Endodermal cell (in vitro differentiated cells): ENCODE measurements around the gene EHHADH. TPM values are rescaled to one million over a fixed set of nuclear protein-coding genes. Genes with fewer than 3 reads are reported as not detected.

Source experiments
- DNase-seq: peaks from one replicate; pipeline ENCODE4 v3.0.0-alpha.2; 2017
- H3K27ac ChIP-seq: 2 replicates; pipeline ENCODE4 v1.5.1; 2013; ENCODE audit warnings: mild to moderate bottlenecking, low read depth, low read length, moderate library complexity
- H3K27me3 ChIP-seq: 2 replicates; pipeline ENCODE4 v1.6.1; 2013; ENCODE audit warnings: mild to moderate bottlenecking, low read length, moderate library complexity; ENCODE audit not compliant: insufficient read depth, control insufficient read depth, poor library complexity, severe bottlenecking
- H3K36me3 ChIP-seq: 2 replicates; pipeline ENCODE4 v1.7.0; 2013; ENCODE audit warnings: mild to moderate bottlenecking, low read length, moderate library complexity; ENCODE audit not compliant: control insufficient read depth, insufficient read depth
- H3K4me1 ChIP-seq: one replicate; pipeline ENCODE4 v1.7.0; 2013; ENCODE audit warnings: low read length; ENCODE audit not compliant: control insufficient read depth, insufficient read depth
- H3K4me3 ChIP-seq: 2 replicates; pipeline ENCODE4 v1.5.1; 2013; ENCODE audit warnings: mild to moderate bottlenecking, low read length, moderate library complexity
- H3K9ac ChIP-seq: 2 replicates; pipeline ENCODE4 v1.6.1; 2013; ENCODE audit warnings: mild to moderate bottlenecking, low read length, moderate library complexity; ENCODE audit not compliant: poor library complexity, severe bottlenecking; ENCODE audit errors: extremely low read depth
- H3K9me3 ChIP-seq: 2 replicates; pipeline ENCODE4 v1.6.1; 2013; ENCODE audit warnings: mild to moderate bottlenecking, low read length, moderate library complexity; ENCODE audit not compliant: control insufficient read depth
- H3K27ac Mint-ChIP-seq: 2 replicates; pipeline ENCODE4 v1.8.0; 2020; ENCODE audit warnings: mixed read lengths
- H3K27me3 Mint-ChIP-seq: 2 replicates; pipeline ENCODE4 v1.8.0; 2021; ENCODE audit warnings: mild to moderate bottlenecking, mixed read lengths; ENCODE audit not compliant: insufficient read depth
- H3K36me3 Mint-ChIP-seq: 2 replicates; pipeline ENCODE4 v1.8.0; 2020; ENCODE audit warnings: low read depth, mixed read lengths
- H3K4me1 Mint-ChIP-seq: 2 replicates; pipeline ENCODE4 v1.8.0; 2020; ENCODE audit warnings: mixed read lengths
- H3K4me3 Mint-ChIP-seq: 2 replicates; pipeline ENCODE4 v1.8.0; 2020; ENCODE audit warnings: mild to moderate bottlenecking, moderate library complexity, mixed read lengths
- H3K9me3 Mint-ChIP-seq: 2 replicates; pipeline ENCODE4 v1.8.0; 2020; ENCODE audit warnings: mild to moderate bottlenecking, mixed read lengths
- WGBS, 2 experiments: methylation state at CpG; one replicate each; pipeline versions ENCODE4 v1.1.5 to v1.1.7; 2013; ENCODE audit warnings: missing lambda C conversion rate in 2 of 2, mixed read lengths in 1 of 2; ENCODE audit not compliant: insufficient coverage in 1 of 2, insufficient read length in 1 of 2; 5-methylcytosine and 5-hydroxymethylcytosine counted together
- total RNA-seq, 2 donors: library from RNA; stranded (reverse); fragmentation: NEBNext Ultra II Directional in 1 of 2; extraction: Animal tissue kit (Norgen Biotek cat#: 25700) in 1 of 2; gene quantifications; 2 replicates in 1 of 2; 3 replicates in 1 of 2; pipeline ENCODE4 v1.2.1, GENCODE V29; 2021
- TF ChIP-seq, protein P1 (sequence below): fragments of 200-600 bp; sonication (generic); conservative IDR thresholded peaks from 2 replicates; pipeline ENCODE4 v1.5.0; 2021; ENCODE audit warnings: antibody characterized with exemption, mild to moderate bottlenecking

The EHHADH gene
- total RNA-seq, 2 donors from 2014 or later = 58.7 to 79.2 TPM

DNA sequence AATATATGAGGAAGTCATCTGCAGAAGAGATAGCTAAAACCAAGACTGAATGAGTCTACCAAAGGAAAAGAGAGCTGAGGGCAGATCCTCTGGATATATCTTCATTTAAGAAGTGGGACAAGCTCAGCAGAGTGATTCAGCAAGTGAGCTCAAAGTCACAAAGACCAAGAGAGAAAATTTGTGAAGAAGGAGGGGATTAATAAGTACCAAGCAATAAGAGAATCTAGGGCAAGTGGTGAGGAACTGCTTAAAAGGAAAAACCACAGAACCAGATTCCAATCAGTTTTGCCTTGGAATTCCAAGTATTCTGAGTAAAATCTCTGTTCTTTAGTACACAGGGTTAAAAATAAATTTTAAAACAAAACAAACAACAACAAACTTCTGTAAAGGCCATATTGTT, 3.6 kb downstream of the EHHADH start:
- H3K36me3 Mint-ChIP-seq = peaks cover 45% of the 10 kb centered on the region
- peaks cover 47% of the 10 kb centered on the region for H3K9me3 Mint-ChIP-seq
- H3K36me3 ChIP-seq = peaks cover 35% of the 10 kb centered on the region
- H3K4me3 Mint-ChIP-seq = peak overlapping the region; percentile 72
- peaks cover 57% of the 10 kb centered on the region for H3K9me3 ChIP-seq
- peak overlapping the region; percentile 36 for H3K9ac ChIP-seq
- TF ChIP-seq, protein P1, sequence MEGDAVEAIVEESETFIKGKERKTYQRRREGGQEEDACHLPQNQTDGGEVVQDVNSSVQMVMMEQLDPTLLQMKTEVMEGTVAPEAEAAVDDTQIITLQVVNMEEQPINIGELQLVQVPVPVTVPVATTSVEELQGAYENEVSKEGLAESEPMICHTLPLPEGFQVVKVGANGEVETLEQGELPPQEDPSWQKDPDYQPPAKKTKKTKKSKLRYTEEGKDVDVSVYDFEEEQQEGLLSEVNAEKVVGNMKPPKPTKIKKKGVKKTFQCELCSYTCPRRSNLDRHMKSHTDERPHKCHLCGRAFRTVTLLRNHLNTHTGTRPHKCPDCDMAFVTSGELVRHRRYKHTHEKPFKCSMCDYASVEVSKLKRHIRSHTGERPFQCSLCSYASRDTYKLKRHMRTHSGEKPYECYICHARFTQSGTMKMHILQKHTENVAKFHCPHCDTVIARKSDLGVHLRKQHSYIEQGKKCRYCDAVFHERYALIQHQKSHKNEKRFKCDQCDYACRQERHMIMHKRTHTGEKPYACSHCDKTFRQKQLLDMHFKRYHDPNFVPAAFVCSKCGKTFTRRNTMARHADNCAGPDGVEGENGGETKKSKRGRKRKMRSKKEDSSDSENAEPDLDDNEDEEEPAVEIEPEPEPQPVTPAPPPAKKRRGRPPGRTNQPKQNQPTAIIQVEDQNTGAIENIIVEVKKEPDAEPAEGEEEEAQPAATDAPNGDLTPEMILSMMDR = no peak
- peaks cover 5% of the 10 kb centered on the region for H3K4me1 ChIP-seq
- H3K27me3 Mint-ChIP-seq = no peaks in the 10 kb centered on the region
- DNase-seq = no peak
- peak overlapping the region; percentile 78 for H3K4me3 ChIP-seq
- H3K4me1 Mint-ChIP-seq = peaks cover 34% of the 10 kb centered on the region
- no peaks in the 10 kb centered on the region for H3K27me3 ChIP-seq
- H3K27ac Mint-ChIP-seq = peak overlapping the region; percentile 65
- no peak overlapping the region for H3K27ac ChIP-seq

DNA sequence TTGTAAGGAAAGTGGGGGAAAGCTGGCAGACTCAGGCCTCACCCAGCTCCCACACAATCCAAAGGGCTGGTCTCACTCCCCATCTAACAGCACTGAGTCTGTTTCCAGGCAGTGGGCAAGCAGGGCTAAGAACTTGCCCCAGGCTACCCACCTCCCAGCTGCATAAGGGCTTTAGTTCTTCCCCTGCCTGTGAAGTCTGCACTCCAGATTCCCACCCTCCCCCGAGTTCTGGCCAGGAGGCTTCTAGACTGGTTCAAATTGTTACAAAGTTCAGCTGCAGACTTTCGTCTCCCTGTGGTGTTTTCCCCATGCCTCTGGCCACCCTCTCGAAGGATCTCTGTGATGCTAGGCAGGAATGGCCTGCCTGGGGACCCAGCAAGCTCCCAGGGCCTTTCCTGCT, 11.2 kb downstream of the EHHADH start:
- no peak overlapping the region for H3K4me3 Mint-ChIP-seq
- Histone ChIP-seq H3K4me1 (no peaks in the 10 kb centered on the region), H3K9ac (no peak overlapping the region)

DNA sequence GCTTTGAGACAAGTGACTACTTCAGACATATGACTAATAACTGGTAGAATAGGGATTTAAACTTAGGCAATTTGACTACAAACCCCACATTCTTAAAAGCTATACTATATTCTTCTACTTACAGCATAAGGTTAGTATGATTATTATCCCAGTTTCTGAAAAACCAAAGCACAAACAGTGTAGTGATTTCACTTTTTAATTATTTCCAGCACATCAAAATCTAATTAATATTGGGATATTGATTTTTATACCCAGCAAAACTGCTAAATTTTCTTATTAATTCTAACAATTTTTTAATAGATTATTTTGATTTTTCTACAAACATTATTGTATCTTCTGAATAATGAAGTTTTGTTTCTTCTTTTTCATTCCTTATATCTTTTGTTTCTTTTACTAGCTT, 16.9 kb downstream of the EHHADH start:
- Mint-ChIP-seq H3K27me3 (peaks cover 1% of the 10 kb centered on the region), H3K36me3 (peaks cover 81% of the 10 kb centered on the region), H3K27ac (no peak overlapping the region), H3K4me3 (no peak overlapping the region), H3K4me1 (no peaks in the 10 kb centered on the region), H3K9me3 (peaks cover 72% of the 10 kb centered on the region)
- H3K4me1 ChIP-seq = no peaks in the 10 kb centered on the region
- no peaks in the 10 kb centered on the region for H3K27me3 ChIP-seq
- DNase-seq = no peak
- H3K27ac ChIP-seq = no peak overlapping the region
- peak overlapping the region; percentile 37 for H3K4me3 ChIP-seq
- H3K36me3 ChIP-seq = peaks cover 54% of the 10 kb centered on the region
- peaks cover 82% of the 10 kb centered on the region for H3K9me3 ChIP-seq
- TF ChIP-seq, protein P1 = no peak
- no peak overlapping the region for H3K9ac ChIP-seq

More for the DNA sequence above, 11.2 kb downstream of the EHHADH start:
- no peak overlapping the region for H3K27ac ChIP-seq
- H3K4me3 ChIP-seq = no peak overlapping the region
- peaks cover 57% of the 10 kb centered on the region for H3K36me3 ChIP-seq
- Mint-ChIP-seq H3K4me1 (no peaks in the 10 kb centered on the region), H3K27ac (no peak overlapping the region), H3K27me3 (peaks cover 1% of the 10 kb centered on the region), H3K9me3 (peaks cover 93% of the 10 kb centered on the region), H3K36me3 (peaks cover 92% of the 10 kb centered on the region)
- no peaks in the 10 kb centered on the region for H3K27me3 ChIP-seq
- 83 to 93% methylated on average over 1 to 3 of the region's 3 CpGs for WGBS, 2 experiments
- TF ChIP-seq, protein P1 = no peak
- no peak for DNase-seq
- H3K9me3 ChIP-seq = peaks cover 98% of the 10 kb centered on the region
